Neural progenitor cell (in vitro differentiated cells): ENCODE measurements around the gene UGP2.

Experiments
- EZH2 ChIP-seq: fragments of 200-600 bp; sonication (generic); IDR thresholded peaks from 2 replicates; pipeline ENCODE4 v1.6.1; 2017; ENCODE audit warnings: antibody characterized with exemption, mild to moderate bottlenecking, moderate library complexity
- TF ChIP-seq, protein P1 (sequence below): fragments of 200-600 bp; sonication (generic); IDR thresholded peaks from 2 replicates; pipeline ENCODE4 v1.5.1; 2017; ENCODE audit warnings: antibody characterized with exemption, mild to moderate bottlenecking

DNA sequence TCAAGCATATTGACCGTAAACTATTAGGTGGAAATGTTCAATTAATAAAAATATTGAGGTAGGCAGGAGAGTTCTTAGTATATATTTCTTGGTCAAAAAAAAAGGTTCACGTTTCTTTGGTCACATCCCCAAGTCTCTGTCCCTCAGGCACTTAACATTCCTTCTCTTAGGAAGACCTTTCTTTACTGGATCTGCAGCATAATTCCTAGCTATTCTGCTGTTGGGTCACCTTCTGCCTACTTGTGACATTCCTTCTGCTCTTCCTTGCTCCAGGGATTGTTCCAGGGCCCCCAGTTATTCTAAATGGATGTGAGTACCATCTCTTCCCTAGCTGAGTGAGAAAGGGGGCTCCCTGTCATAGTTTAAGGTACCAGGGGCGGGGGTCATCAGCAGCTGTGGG lies 4.2 kb downstream of the UGP2 start:
- TF ChIP-seq, protein P1, sequence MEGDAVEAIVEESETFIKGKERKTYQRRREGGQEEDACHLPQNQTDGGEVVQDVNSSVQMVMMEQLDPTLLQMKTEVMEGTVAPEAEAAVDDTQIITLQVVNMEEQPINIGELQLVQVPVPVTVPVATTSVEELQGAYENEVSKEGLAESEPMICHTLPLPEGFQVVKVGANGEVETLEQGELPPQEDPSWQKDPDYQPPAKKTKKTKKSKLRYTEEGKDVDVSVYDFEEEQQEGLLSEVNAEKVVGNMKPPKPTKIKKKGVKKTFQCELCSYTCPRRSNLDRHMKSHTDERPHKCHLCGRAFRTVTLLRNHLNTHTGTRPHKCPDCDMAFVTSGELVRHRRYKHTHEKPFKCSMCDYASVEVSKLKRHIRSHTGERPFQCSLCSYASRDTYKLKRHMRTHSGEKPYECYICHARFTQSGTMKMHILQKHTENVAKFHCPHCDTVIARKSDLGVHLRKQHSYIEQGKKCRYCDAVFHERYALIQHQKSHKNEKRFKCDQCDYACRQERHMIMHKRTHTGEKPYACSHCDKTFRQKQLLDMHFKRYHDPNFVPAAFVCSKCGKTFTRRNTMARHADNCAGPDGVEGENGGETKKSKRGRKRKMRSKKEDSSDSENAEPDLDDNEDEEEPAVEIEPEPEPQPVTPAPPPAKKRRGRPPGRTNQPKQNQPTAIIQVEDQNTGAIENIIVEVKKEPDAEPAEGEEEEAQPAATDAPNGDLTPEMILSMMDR, result no peak
- TF ChIP-seq EZH2, result no peak
